Measurements from ENCODE around the gene PPM1J.
A peak's percentile ranks its signal among the peaks of the same experiment; 100 is the strongest.
"Not testable (repeated sequence)": the region's sequence is repeated elsewhere in the genome, so short reads cannot be mapped to it uniquely, and the experiment has no call there.

The PPM1J gene

GRCh38 chr1:112728306-112728971 lies 13.3 kb upstream of the PPM1J start:
- not testable (repeated sequence) for H3K9me3 ChIP-seq (ENCODE audit: control insufficient read depth, insufficient read depth, low read length); H3K9ac ChIP-seq (ENCODE audit: low read depth, low read length); H3K4me1 ChIP-seq (ENCODE audit: insufficient read depth, low read length); H3K36me3 ChIP-seq (ENCODE audit: insufficient read depth, low read length)

- Histone ChIP-seq H3K9ac (ENCODE audit: low read depth, low read length) (no peak overlapping the region), H3K4me1 (ENCODE audit: insufficient read depth, low read length) (peaks cover 8% of the 10 kb centered on the region), H3K36me3 (ENCODE audit: insufficient read depth, low read length) (no peaks in the 10 kb centered on the region), H3K9me3 (ENCODE audit: control insufficient read depth, insufficient read depth, low read length) (no peaks in the 10 kb centered on the region)
Observed at GRCh38 chr1:112727716-112728115, 12.6 kb upstream of the PPM1J start.

GRCh38 chr1:112724240-112724639 lies 9.1 kb upstream of the PPM1J start:
- not testable (repeated sequence) for H3K36me3 ChIP-seq (ENCODE audit: insufficient read depth, low read length); H3K4me1 ChIP-seq (ENCODE audit: insufficient read depth, low read length); H3K9me3 ChIP-seq (ENCODE audit: control insufficient read depth, insufficient read depth, low read length); H3K9ac ChIP-seq (ENCODE audit: low read depth, low read length)

GRCh38 chr1:112723511-112723839 lies 8.3 kb upstream of the PPM1J start:
- Histone ChIP-seq H3K9ac (ENCODE audit: low read depth, low read length) (no peak overlapping the region; the same call in 1 of the 2 replicates), H3K36me3 (ENCODE audit: insufficient read depth, low read length) (no peaks in the 10 kb centered on the region), H3K4me1 (ENCODE audit: insufficient read depth, low read length) (peaks cover 5% of the 10 kb centered on the region), H3K9me3 (ENCODE audit: control insufficient read depth, insufficient read depth, low read length) (no peaks in the 10 kb centered on the region)

GRCh38 chr1:112722601-112723510 lies 7.7 kb upstream of the PPM1J start:
- Histone ChIP-seq H3K36me3 (ENCODE audit: insufficient read depth, low read length) (no peaks in the 10 kb centered on the region), H3K9me3 (ENCODE audit: control insufficient read depth, insufficient read depth, low read length) (no peaks in the 10 kb centered on the region), H3K4me1 (ENCODE audit: insufficient read depth, low read length) (peaks cover 5% of the 10 kb centered on the region), H3K9ac (ENCODE audit: low read depth, low read length) (peak overlapping the region; percentile 47; the same call in 1 of the 2 replicates)

GRCh38 chr1:112721966-112722524 lies 6.9 kb upstream of the PPM1J start:
- H3K4me1 ChIP-seq (ENCODE audit: insufficient read depth, low read length) = peaks cover 5% of the 10 kb centered on the region
- no peaks in the 10 kb centered on the region for H3K9me3 ChIP-seq (ENCODE audit: control insufficient read depth, insufficient read depth, low read length)
- 0 out of 2 replicates have a peak overlapping the region, but pooled peaks have one; percentile 22 for H3K9ac ChIP-seq (ENCODE audit: low read depth, low read length)
- H3K36me3 ChIP-seq (ENCODE audit: insufficient read depth, low read length) = no peaks in the 10 kb centered on the region

- H3K9ac ChIP-seq (ENCODE audit: low read depth, low read length); H3K4me1 ChIP-seq (ENCODE audit: insufficient read depth, low read length); H3K36me3 ChIP-seq (ENCODE audit: insufficient read depth, low read length); H3K9me3 ChIP-seq (ENCODE audit: control insufficient read depth, insufficient read depth, low read length): not testable (repeated sequence)
Observed at GRCh38 chr1:112721294-112721693, 6.2 kb upstream of the PPM1J start.

GRCh38 chr1:112720800-112721199 lies 5.7 kb upstream of the PPM1J start:
- peaks cover 9% of the 10 kb centered on the region for H3K4me1 ChIP-seq (ENCODE audit: insufficient read depth, low read length)
- H3K9me3 ChIP-seq (ENCODE audit: control insufficient read depth, insufficient read depth, low read length) = no peaks in the 10 kb centered on the region
- H3K9ac ChIP-seq (ENCODE audit: low read depth, low read length) = no peak overlapping the region
- H3K36me3 ChIP-seq (ENCODE audit: insufficient read depth, low read length) = no peaks in the 10 kb centered on the region

- H3K9ac ChIP-seq (ENCODE audit: low read depth, low read length) = no peak overlapping the region
- H3K4me1 ChIP-seq (ENCODE audit: insufficient read depth, low read length) = peaks cover 9% of the 10 kb centered on the region
- no peaks in the 10 kb centered on the region for H3K9me3 ChIP-seq (ENCODE audit: control insufficient read depth, insufficient read depth, low read length)
- no peaks in the 10 kb centered on the region for H3K36me3 ChIP-seq (ENCODE audit: insufficient read depth, low read length)
Observed at GRCh38 chr1:112719706-112720105, 4.6 kb upstream of the PPM1J start.

GRCh38 chr1:112718691-112719418 lies 3.7 kb upstream of the PPM1J start:
- Histone ChIP-seq H3K36me3 (ENCODE audit: insufficient read depth, low read length) (no peaks in the 10 kb centered on the region), H3K9ac (ENCODE audit: low read depth, low read length) (no peak overlapping the region), H3K4me1 (ENCODE audit: insufficient read depth, low read length) (peaks cover 10% of the 10 kb centered on the region), H3K9me3 (ENCODE audit: control insufficient read depth, insufficient read depth, low read length) (no peaks in the 10 kb centered on the region)

- Histone ChIP-seq H3K36me3 (ENCODE audit: insufficient read depth, low read length) (no peaks in the 10 kb centered on the region), H3K4me1 (ENCODE audit: insufficient read depth, low read length) (peaks cover 19% of the 10 kb centered on the region), H3K9ac (ENCODE audit: low read depth, low read length) (no peak overlapping the region), H3K9me3 (ENCODE audit: control insufficient read depth, insufficient read depth, low read length) (no peaks in the 10 kb centered on the region)
Observed at GRCh38 chr1:112717263-112717873, 2.2 kb upstream of the PPM1J start.

GRCh38 chr1:112716133-112716720 lies 1.1 kb upstream of the PPM1J start:
- H3K4me1 ChIP-seq (ENCODE audit: insufficient read depth, low read length) = peaks cover 28% of the 10 kb centered on the region
- no peaks in the 10 kb centered on the region for H3K36me3 ChIP-seq (ENCODE audit: insufficient read depth, low read length)
- H3K9me3 ChIP-seq (ENCODE audit: control insufficient read depth, insufficient read depth, low read length) = no peaks in the 10 kb centered on the region
- H3K9ac ChIP-seq (ENCODE audit: low read depth, low read length) = peak overlapping the region; percentile 47; the same call in 1 of the 2 replicates

- Histone ChIP-seq H3K36me3 (ENCODE audit: insufficient read depth, low read length) (no peaks in the 10 kb centered on the region), H3K9ac (ENCODE audit: low read depth, low read length) (peak overlapping the region; percentile 75; the same call in 1 of the 2 replicates), H3K9me3 (ENCODE audit: control insufficient read depth, insufficient read depth, low read length) (no peaks in the 10 kb centered on the region), H3K4me1 (ENCODE audit: insufficient read depth, low read length) (peaks cover 31% of the 10 kb centered on the region)
Observed at GRCh38 chr1:112714313-112715263, 544 bp downstream of the PPM1J start.

Measured in ES-I3 (cell line).